Heart right ventricle (tissue), 16 donors: ENCODE results near the gene RPS18. TPM values are rescaled to one million over a fixed set of nuclear protein-coding genes. Genes with fewer than 3 reads are reported as not detected.
A peak's percentile ranks its signal among the peaks of the same experiment; 100 is the strongest.

Source experiments
- ATAC-seq, 8 donors: fragments of 200-7000 bp; cut with Tn5 transposase; one replicate each; pipeline ENCODE4 v1.9.1; 2020; ENCODE audit warnings: mild to moderate bottlenecking in 8 of 8, moderate library complexity in 8 of 8, moderate number of reproducible peaks in 1 of 8
- DNase-seq, 2 donors: peaks; one replicate each; pipeline ENCODE4 v3.0.0-alpha.2; 2020
- H3K27ac ChIP-seq, 10 donors: fragments of 200-600 bp; sonication (generic) in 2 of 10; one replicate each; pipeline versions ENCODE4 v1.5.0 to v1.8.0; 2020 to 2022; ENCODE audit warnings: mild to moderate bottlenecking in 3 of 10
- H3K27me3 ChIP-seq, 7 donors: fragments of 200-600 bp; one replicate each; pipeline ENCODE4 v1.8.0; 2021 to 2022; ENCODE audit warnings: mild to moderate bottlenecking in 2 of 7
- H3K36me3 ChIP-seq, 9 donors: fragments of 200-600 bp; sonication (generic) in 1 of 9; one replicate each; pipeline versions ENCODE4 v1.5.0 to v1.8.0; 2020 to 2022; ENCODE audit warnings: mild to moderate bottlenecking in 2 of 9
- H3K4me1 ChIP-seq, 9 donors: fragments of 200-600 bp; sonication (generic) in 1 of 9; one replicate each; pipeline versions ENCODE4 v1.5.0 to v1.8.0; 2020 to 2022; ENCODE audit warnings: mild to moderate bottlenecking in 4 of 9
- H3K4me3 ChIP-seq, 10 donors: fragments of 200-600 bp; sonication (generic) in 2 of 10; one replicate each; pipeline versions ENCODE4 v1.5.0 to v1.8.0; 2020 to 2022; ENCODE audit warnings: mild to moderate bottlenecking in 7 of 10, moderate library complexity in 2 of 10
- H3K9me3 ChIP-seq, 11 donors: fragments of 200-600 bp in 10 of 11; sonication (generic) in 2 of 11; one replicate each; pipeline versions ENCODE4 v1.5.0 to v1.8.0; 2013 to 2022; ENCODE audit warnings: mild to moderate bottlenecking in 2 of 11, control low read depth in 1 of 11, moderate library complexity in 1 of 11
- CTCF ChIP-seq, 9 donors: fragments of 200-600 bp; sonication (generic) in 2 of 9; IDR thresholded peaks; one replicate each; pipeline versions ENCODE4 v1.5.0 to v1.8.0; 2021 to 2022; ENCODE audit warnings: antibody characterized with exemption in 9 of 9, mild to moderate bottlenecking in 5 of 9, moderate library complexity in 1 of 9
- WGBS, 2 donors: extraction: QIAGEN DNeasy Blood & Tissue Kit; methylation state at CpG; one replicate each; pipeline ENCODE4 v1.1.7; 2013; ENCODE audit warnings: inconsistent platforms in 1 of 2; 5-methylcytosine and 5-hydroxymethylcytosine counted together
- intact Hi-C, 10 donors: fragments of 100-400 bp; cut with DNase I; formaldehyde crosslinking; loops; one replicate each; pipeline versions ENCODE4 v1.11.1 to v1.14.2; 2022
- polyA plus RNA-seq, 2 donors: library from polyadenylated mRNA; stranded (reverse); fragments of 200-250 nt; gene quantifications; one replicate each; pipeline ENCODE4 v1.2.3, GENCODE V29; 2013
- total RNA-seq, 10 donors: library from RNA; stranded (reverse); fragmentation: NEBNext Ultra II Directional in 3 of 10; extraction: Animal tissue kit (Norgen Biotek cat#: 25700) in 3 of 10; gene quantifications; one replicate each; pipeline versions ENCODE4 v1.2.1 to v1.2.4, GENCODE V29; 2021 to 2023
- donor health status: Arrhythmogenic right ventricular cardiomyopathy.
- donor health status: ischemic (EF 13 %, LVEDD 7.1; RV severe dilation, severe dysfunction).
- donor health status: healthy with polysubstance abuse.
- donor health status: DM: no; HTN: yes; CAD: no.
- donor health status: DM: no; HTN: no; CAD: no.
- donor health status: ischemic (EF 25% LVEDD 6.9; RV normal size, moderate dysfunction).
- donor health status: ischemic (EF 25% LVEDD 5.7; RV mildly dilated, moderate dysfunction).
- donor health status: healthy.
- donor health status: DM: yes; HTN: yes; CAD: no.
- donor health status: Ischemic cardiomyopathy.
- donor health status: ischemic (EF 35%, LVEDD 5.7; RV mildly dilated, moderate dysfunction).
- donor health status: nonischemic (EF 11% LVEDD 7.7; RV severe dilation, severe dysfunction).
- donor health status: DM: yes; HTN: yes; CAD: no.
- donor health status: PGD.
- donor health status: ischemic (EF 29% LVEDD 5.4; RV normal size, mild dysfunction).
- donor health status: nonischemic (EF 23%, LVEDD 6.1; RV moderate dilation, normal function).

RPS18 gene
- total and polyA plus RNA-seq, 12 donors = 767 to 4,398 (median 902) TPM

- no peaks in the 10 kb centered on the region for H3K27me3 ChIP-seq
- peak overlapping the region; percentile 51 to 92 (median 77) for H3K4me3 ChIP-seq
- no peaks in the 10 kb centered on the region for H3K9me3 ChIP-seq
- no peak for TF ChIP-seq CTCF (IDR thresholded peaks at IDR 0.05)
- peak in 4 of 8 donors; percentile 1 to 2 (median 2) for ATAC-seq
- DNase-seq = no peak
- peak overlapping the region in 9 of 10 donors; percentile 57 to 89 (median 81) for H3K27ac ChIP-seq
- intact Hi-C loops = no loop called here
- peaks cover 7 to 27% (median 21%) of the 10 kb centered on the region in 9 donors for H3K4me1 ChIP-seq
- H3K36me3 ChIP-seq = peaks cover 0 to 74% (median 32%) of the 10 kb centered on the region in 9 donors
- 2 to 3% methylated on average over 14 of the region's 14 CpGs for WGBS, 2 donors
Measured at GRCh38 chr6:33289784-33290315, 18.0 kb downstream of the RPS18 start.

- DNase-seq (no peak), ATAC-seq (no peak)
- Histone ChIP-seq H3K36me3 (peaks cover 0 to 74% (median 34%) of the 10 kb centered on the region in 9 donors), H3K9me3 (no peaks in the 10 kb centered on the region), H3K4me3 (peak overlapping the region in 9 of 10 donors; percentile 53 to 92 (median 79)), H3K4me1 (peaks cover 7 to 27% (median 21%) of the 10 kb centered on the region in 9 donors), H3K27ac (no peak overlapping the region), H3K27me3 (no peaks in the 10 kb centered on the region)
- intact Hi-C loops = no loop called here
- 67 to 71% methylated on average over 7 of the region's 7 CpGs for WGBS, 2 donors
- TF ChIP-seq CTCF (IDR thresholded peaks at IDR 0.05) = no peak
Measured at GRCh38 chr6:33290459-33290858, 18.6 kb downstream of the RPS18 start.

GRCh38 chr6:33292996-33293682, 21.3 kb downstream of the RPS18 start:
- no peak for TF ChIP-seq CTCF (IDR thresholded peaks at IDR 0.05)
- H3K4me3 ChIP-seq = no peak overlapping the region
- no peak for DNase-seq
- intact Hi-C loops = no loop called here
- no peaks in the 10 kb centered on the region for H3K9me3 ChIP-seq
- ATAC-seq = no peak
- no peak overlapping the region for H3K27ac ChIP-seq
- WGBS, 2 donors = 88 to 89% methylated on average over 16 of the region's 16 CpGs
- H3K36me3 ChIP-seq = peaks cover 0 to 65% (median 34%) of the 10 kb centered on the region in 9 donors
- peaks cover 13 to 33% (median 29%) of the 10 kb centered on the region in 9 donors for H3K4me1 ChIP-seq
- no peaks in the 10 kb centered on the region for H3K27me3 ChIP-seq

- Histone ChIP-seq H3K4me3 (no peak overlapping the region), H3K36me3 (peaks cover 0 to 65% (median 34%) of the 10 kb centered on the region in 9 donors), H3K4me1 (peaks cover 12 to 28% (median 26%) of the 10 kb centered on the region in 9 donors), H3K27me3 (no peaks in the 10 kb centered on the region), H3K27ac (no peak overlapping the region), H3K9me3 (no peaks in the 10 kb centered on the region)
- no peak for DNase-seq
- no peak for ATAC-seq
- intact Hi-C loops = no loop called here
- WGBS, 2 donors = 65 to 69% methylated on average over 10 of the region's 10 CpGs
- TF ChIP-seq CTCF (IDR thresholded peaks at IDR 0.05) = no peak
Measured at GRCh38 chr6:33294086-33294823, 22.4 kb downstream of the RPS18 start.
